WI38 (cell line): ENCODE data around the gene TCEA3.

Experiments used
- H3K4me3 ChIP-seq: 2 replicates; pipeline ENCODE4 v1.5.1; 2011; ENCODE audit warnings: low read depth, mild to moderate bottlenecking, control low read depth, low read length
- CTCF ChIP-seq: IDR thresholded peaks from 2 replicates; pipeline ENCODE4 v1.5.1; 2012; ENCODE audit warnings: low read depth, mild to moderate bottlenecking, control low read depth, low read length

TCEA3 gene

GRCh38 chr1:23466423-23466989 is 42.0 kb upstream of the TCEA3 start:
- TF ChIP-seq CTCF, result no peak
- no peak overlapping the region for H3K4me3 ChIP-seq

GRCh38 chr1:23463286-23463685 is 38.7 kb upstream of the TCEA3 start:
- H3K4me3 ChIP-seq, result no peak overlapping the region
- TF ChIP-seq CTCF, result no peak

- H3K4me3 ChIP-seq, result no peak overlapping the region
- no peak for TF ChIP-seq CTCF
These were observed 38.2 kb upstream of the TCEA3 start for GRCh38 chr1:23462766-23463165.

GRCh38 chr1:23461050-23461449 is 36.5 kb upstream of the TCEA3 start:
- H3K4me3 ChIP-seq, result no peak overlapping the region
- no peak for TF ChIP-seq CTCF

- TF ChIP-seq CTCF, result no peak
- no peak overlapping the region for H3K4me3 ChIP-seq
These were observed 36.0 kb upstream of the TCEA3 start for GRCh38 chr1:23460519-23460918.

- no peak for TF ChIP-seq CTCF
- no peak overlapping the region for H3K4me3 ChIP-seq
These were observed 34.8 kb upstream of the TCEA3 start for GRCh38 chr1:23459338-23459757.

GRCh38 chr1:23456226-23456625 is 31.7 kb upstream of the TCEA3 start:
- no peak for TF ChIP-seq CTCF
- H3K4me3 ChIP-seq, result no peak overlapping the region
